Measurements from ENCODE around the gene CA12.

CA12 gene

DNA sequence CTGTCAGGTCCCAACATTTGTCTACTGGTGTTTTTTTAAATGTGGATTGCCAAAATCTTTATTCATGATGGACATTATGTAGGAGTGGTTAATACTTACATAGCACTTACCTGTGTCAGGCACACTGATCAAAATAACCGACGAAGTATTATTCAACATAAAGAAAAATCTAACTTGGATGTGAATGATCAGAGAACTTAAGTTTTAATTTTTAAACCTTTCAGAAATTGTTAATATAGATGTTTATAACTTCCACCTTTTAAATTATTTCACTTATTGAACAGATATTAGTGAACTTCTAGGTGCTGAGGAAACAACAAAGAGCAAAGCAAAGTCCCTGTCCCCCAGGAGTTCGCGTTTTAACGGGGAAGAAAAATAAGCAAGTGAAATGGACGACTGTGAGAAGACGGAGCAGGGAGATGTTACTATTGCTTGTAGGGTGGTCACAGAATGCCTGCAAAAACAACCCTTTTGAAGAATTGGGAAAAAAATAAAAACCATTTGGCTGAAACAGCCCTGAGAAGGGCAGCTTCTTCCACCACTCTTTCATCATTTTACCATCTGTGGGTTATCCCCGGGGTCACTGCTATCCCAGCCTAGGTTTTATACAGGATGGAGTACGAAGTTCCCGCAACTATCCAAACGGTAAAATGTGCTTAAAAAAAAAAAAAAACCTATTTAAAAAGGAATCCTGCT is 105.2 kb downstream of the CA12 start:
- DNase-seq: peak in 1 of 51 donors; percentile 39

GRCh38 chr15:63274427-63274826 is 107.2 kb downstream of the CA12 start:
- DNase-seq: no peak
